Right lobe of liver (tissue), 6 donors: ENCODE measurements around the gene KCNMA1. TPM values are rescaled to one million over a fixed set of nuclear protein-coding genes. Genes with fewer than 3 reads are reported as not detected.

Experiments
- ATAC-seq, 4 donors: fragments of 200-7000 bp; cut with Tn5 transposase; one replicate each; pipeline ENCODE4 v1.9.1; 2020; ENCODE audit warnings: mild to moderate bottlenecking in 4 of 4, moderate library complexity in 4 of 4
- DNase-seq, 3 donors: peaks; one replicate each; pipeline ENCODE4 v3.0.0-alpha.2; 2020
- H3K27ac ChIP-seq, 3 donors: fragments of 200-600 bp; one replicate each; pipeline ENCODE4 v1.8.0; 2022
- H3K27me3 ChIP-seq, 2 donors: fragments of 200-600 bp; one replicate each; pipeline ENCODE4 v1.8.0; 2022
- H3K36me3 ChIP-seq, 4 donors: fragments of 200-600 bp; sonication (generic) in 1 of 4; one replicate each; pipeline versions ENCODE4 v1.5.1 to v1.8.0; 2017 to 2022; ENCODE audit warnings: control low read depth in 1 of 4
- H3K4me1 ChIP-seq, 4 donors: fragments of 200-600 bp; sonication (generic) in 1 of 4; one replicate each; pipeline versions ENCODE4 v1.5.1 to v1.8.0; 2017 to 2022; ENCODE audit warnings: control low read depth in 1 of 4
- H3K4me3 ChIP-seq, 3 donors: fragments of 200-600 bp; one replicate each; pipeline ENCODE4 v1.8.0; 2022
- H3K9me3 ChIP-seq, 4 donors: fragments of 200-600 bp; sonication (generic) in 1 of 4; one replicate each; pipeline versions ENCODE4 v1.5.1 to v1.8.0; 2017 to 2022; ENCODE audit warnings: control low read depth in 1 of 4
- CTCF ChIP-seq, 4 donors: fragments of 200-600 bp in 3 of 4; fragments of 450-650 bp in 1 of 4; IDR thresholded peaks; one replicate each; pipeline versions ENCODE4 v1.5.1 to v1.8.0; 2016 to 2022; ENCODE audit warnings: antibody characterized with exemption in 4 of 4, mild to moderate bottlenecking in 2 of 4
- POLR2A ChIP-seq: fragments of 450-650 bp; IDR thresholded peaks from one replicate; pipeline ENCODE4 v1.6.1; 2017; ENCODE audit warnings: antibody characterized with exemption, mild to moderate bottlenecking
- WGBS: methylation state at CpG from one replicate; pipeline ENCODE4 v1.1.6; 2018; ENCODE audit warnings: low coverage, low lambda C conversion rate; ENCODE audit not compliant: insufficient coverage; ENCODE audit errors: missing lambda C conversion rate; 5-methylcytosine and 5-hydroxymethylcytosine counted together
- intact Hi-C, 2 donors: fragments of 100-400 bp; cut with DNase I; formaldehyde crosslinking; loops; one replicate each; pipeline versions ENCODE4 v1.11.2 to v1.14.1; 2022
- total RNA-seq, 6 experiments: library from RNA; depleted of rRNA in 2 of 6; stranded (reverse); fragments of >200 nt in 2 of 6; fragmentation: NEBNext Ultra II Directional in 3 of 6; extraction: Animal tissue kit (Norgen Biotek cat#: 25700) in 3 of 6; gene quantifications; one replicate each; pipeline versions ENCODE4 v1.1.0 to v1.2.4, GENCODE V29; 2016 to 2023
- donor health status: DM: no; HTN: yes; CAD: no.
- donor health status: DM: no; HTN: no; CAD: no.
- donor health status: DM: no; HTN: no; CAD: no.
- donor health status: DM: no; HTN: yes; CAD: no.
- donor health status: DM: no; HTN: yes; CAD: no.

KCNMA1 gene
- total RNA-seq, 6 experiments from 2014 or later, result 5.7 to 48.0 (median 15.1) TPM

DNA sequence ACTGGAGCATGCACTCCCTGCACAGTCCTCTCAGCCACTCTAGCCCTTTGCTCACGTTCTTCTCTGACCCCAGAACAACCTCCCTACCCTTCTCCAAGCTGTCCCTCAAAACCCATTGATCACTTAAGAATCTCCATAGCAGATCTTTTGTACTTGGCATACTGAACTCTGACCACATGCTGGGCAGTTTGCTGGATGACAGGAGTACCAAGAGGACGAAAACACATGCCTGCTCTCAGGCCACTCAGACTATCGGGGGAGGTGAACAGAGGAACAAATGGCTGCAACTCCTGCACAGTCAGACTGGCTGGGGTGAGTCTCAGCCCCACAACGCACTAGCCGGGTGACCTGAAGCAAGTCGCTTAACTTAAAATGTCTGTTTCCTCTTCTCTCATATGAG, 52.7 kb downstream of the KCNMA1 start:
- DNase-seq, result no peak
- no peaks in the 10 kb centered on the region for H3K36me3 ChIP-seq
- no peak for TF ChIP-seq POLR2A
- TF ChIP-seq CTCF (IDR thresholded peaks at IDR 0.05), result no peak
- ATAC-seq, result no peak
- intact Hi-C loops, result no loop called here
- 62% methylated on average over 3 of the region's 6 CpGs for WGBS
- H3K27ac ChIP-seq, result no peak overlapping the region
- H3K4me3 ChIP-seq, result no peak overlapping the region
- no peaks in the 10 kb centered on the region for H3K27me3 ChIP-seq
- peaks cover 0 to 42% (median 6%) of the 10 kb centered on the region in 4 donors for H3K4me1 ChIP-seq
- H3K9me3 ChIP-seq, result no peaks in the 10 kb centered on the region

DNA sequence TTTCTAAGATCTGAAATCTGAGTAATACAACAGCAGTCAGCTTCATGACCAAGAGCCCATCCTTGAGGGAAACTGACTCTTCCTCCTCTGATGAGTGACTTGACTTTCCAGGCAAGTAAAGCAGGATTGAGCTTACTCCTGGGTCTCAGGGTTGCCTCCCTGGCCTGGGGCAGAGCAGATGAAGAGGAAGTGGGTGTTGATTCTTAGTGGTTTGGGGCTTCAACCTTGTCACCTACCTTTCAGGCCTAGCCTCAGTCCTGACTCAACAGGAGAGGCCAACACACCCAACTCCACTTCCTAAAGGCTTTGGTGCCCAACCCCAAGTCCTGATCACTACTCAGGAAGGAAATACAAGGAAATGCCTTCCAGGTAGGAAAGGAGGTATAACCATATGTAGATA, 54.1 kb downstream of the KCNMA1 start:
- ATAC-seq (no peak), DNase-seq (no peak)
- TF ChIP-seq CTCF (IDR thresholded peaks at IDR 0.05) (no peak), POLR2A (no peak)
- H3K27me3 ChIP-seq, result no peaks in the 10 kb centered on the region
- no peak overlapping the region for H3K4me3 ChIP-seq
- peaks cover 0 to 55% (median 7%) of the 10 kb centered on the region in 4 donors for H3K4me1 ChIP-seq
- intact Hi-C loops, result no loop called here
- H3K36me3 ChIP-seq, result no peaks in the 10 kb centered on the region
- H3K9me3 ChIP-seq, result no peaks in the 10 kb centered on the region
- no peak overlapping the region for H3K27ac ChIP-seq

- DNase-seq, result peak in 1 of 3 donors; percentile 31
- Histone ChIP-seq H3K36me3 (no peaks in the 10 kb centered on the region), H3K27me3 (no peaks in the 10 kb centered on the region), H3K9me3 (no peaks in the 10 kb centered on the region), H3K4me3 (no peak overlapping the region), H3K4me1 (peaks cover 0 to 56% (median 10%) of the 10 kb centered on the region in 4 donors), H3K27ac (no peak overlapping the region)
- TF ChIP-seq POLR2A, result no peak
- no peak for TF ChIP-seq CTCF (IDR thresholded peaks at IDR 0.05)
- peak in 1 of 4 donors; percentile 38 for ATAC-seq
- WGBS, result 53% methylated on average over 2 of the region's 4 CpGs
- intact Hi-C loops, result no loop called here
Measured at GRCh38 chr10:77582710-77583115, 54.9 kb downstream of the KCNMA1 start.

DNA sequence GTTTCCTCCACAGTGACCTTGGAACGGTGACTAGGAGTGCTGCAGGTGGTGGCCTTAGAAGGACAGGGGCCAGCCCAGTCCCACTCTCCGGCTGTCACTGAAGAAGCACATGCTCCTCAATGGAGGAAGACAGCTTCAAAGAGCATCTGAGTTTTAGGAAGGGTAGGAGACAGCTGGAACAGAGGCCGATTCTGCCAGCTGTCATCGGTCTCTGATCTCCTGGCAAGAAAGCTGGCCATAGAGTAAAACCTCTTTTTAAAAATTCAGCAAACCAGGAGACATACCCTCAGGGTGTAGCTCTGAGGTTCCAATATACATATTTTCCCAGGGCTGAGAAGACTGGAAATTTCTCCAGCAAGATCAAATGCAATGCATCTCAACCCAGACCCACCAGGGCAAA, 55.9 kb downstream of the KCNMA1 start:
- Histone ChIP-seq H3K4me3 (no peak overlapping the region), H3K36me3 (no peaks in the 10 kb centered on the region), H3K4me1 (peaks cover 0 to 52% (median 10%) of the 10 kb centered on the region in 4 donors), H3K27ac (peak overlapping the region in 2 of 3 donors; percentile 52 to 56), H3K27me3 (no peaks in the 10 kb centered on the region), H3K9me3 (no peaks in the 10 kb centered on the region)
- 47% methylated on average over 2 of the region's 4 CpGs for WGBS
- intact Hi-C loops, result no loop called here
- DNase-seq, result no peak
- TF ChIP-seq POLR2A (no peak), CTCF (IDR thresholded peaks at IDR 0.05) (no peak)
- ATAC-seq, result no peak

DNA sequence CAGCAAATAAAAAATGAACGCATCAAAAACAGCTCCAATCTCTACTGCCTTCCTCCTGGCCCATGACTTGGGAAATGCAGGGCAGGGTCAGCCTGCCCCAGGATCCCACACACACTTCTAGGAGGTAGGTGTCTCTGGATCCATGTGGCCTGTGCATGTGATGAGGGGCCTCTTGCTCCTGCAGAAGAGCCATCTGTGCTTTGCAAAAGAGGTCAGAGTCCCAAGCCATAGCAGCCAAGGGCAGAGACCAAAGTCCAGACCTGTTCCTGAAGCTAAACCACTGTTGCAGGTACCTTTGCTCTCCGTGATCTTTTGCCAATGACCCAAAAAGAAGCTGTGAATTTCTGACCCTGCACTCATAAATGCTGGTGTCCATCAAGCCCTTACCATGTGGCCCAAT, 57.1 kb downstream of the KCNMA1 start:
- ATAC-seq (peak; percentile 86 to 97 (median 92)), DNase-seq (peak; percentile 74 to 95 (median 90))
- TF ChIP-seq CTCF (IDR thresholded peaks at IDR 0.05), result no peak
- no peak for TF ChIP-seq POLR2A
- 29% methylated on average over 2 of the region's 2 CpGs for WGBS
- H3K36me3 ChIP-seq, result no peaks in the 10 kb centered on the region
- H3K27me3 ChIP-seq, result no peaks in the 10 kb centered on the region
- intact Hi-C loops, result no loop called here
- H3K4me1 ChIP-seq, result peaks cover 0 to 47% (median 10%) of the 10 kb centered on the region in 4 donors
- H3K27ac ChIP-seq, result peak overlapping the region in 2 of 3 donors; percentile 52 to 56
- H3K4me3 ChIP-seq, result no peak overlapping the region
- H3K9me3 ChIP-seq, result no peaks in the 10 kb centered on the region
